ENCODE data around the gene FN3K. TPM values are rescaled to one million over a fixed set of nuclear protein-coding genes. Genes with fewer than 3 reads are reported as not detected.
"Not testable (repeated sequence)": the region's sequence is repeated elsewhere in the genome, so short reads cannot be mapped to it uniquely, and the experiment has no call there.

The FN3K gene
- total and polyA plus RNA-seq, 2 of the 8 experiments (the other 6 are each of a cell fraction or from before 2014, with no cell fraction given): 0.88 to 14.2 TPM

DNA sequence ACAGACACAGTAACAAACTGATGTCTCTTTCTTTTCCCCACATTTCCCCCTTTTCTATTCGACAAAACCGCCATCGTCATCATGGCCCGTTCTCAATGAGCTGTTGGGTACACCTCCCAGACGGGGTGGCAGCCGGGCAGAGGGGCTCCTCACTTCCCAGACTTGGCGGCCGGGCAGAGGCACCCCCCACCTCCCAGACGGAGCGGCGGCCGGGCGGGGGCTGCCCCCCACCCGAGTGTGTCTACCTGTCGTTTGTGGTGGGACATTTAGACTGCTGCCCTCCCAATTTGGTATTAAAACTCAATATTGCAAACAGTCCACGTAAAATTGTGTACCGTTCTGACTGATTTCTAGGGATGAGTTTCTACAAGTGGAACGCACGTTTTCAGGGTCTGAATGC lies 39.0 kb downstream of the FN3K start:
- peaks cover 2 to 12% of the 10 kb centered on the region in 2 experiments for H4K20me1 ChIP-seq (replicated peaks in 1 of 2; ENCODE audit: control insufficient read depth in 1 of 2, insufficient read depth in 2 of 2, low read length in 2 of 2)
- H2AFZ ChIP-seq (ENCODE audit: low read length); H3K79me1 ChIP-seq (ENCODE audit: low read depth, low read length); H3K23ac ChIP-seq (ENCODE audit: insufficient read length); H3K27ac ChIP-seq (ENCODE audit: low read depth, low read length); DNase-seq (ENCODE audit: low read depth in 1 of 2, low spot score in 2 of 2); H3K56ac ChIP-seq (replicated peaks; ENCODE audit: insufficient read length, low read depth, low read length); H2BK20ac ChIP-seq (ENCODE audit: low read length); H3K4ac ChIP-seq (replicated peaks; ENCODE audit: insufficient read length, low read depth, low read length); H3K18ac ChIP-seq (ENCODE audit: extremely low read depth, low read length); H3K23me2 ChIP-seq (ENCODE audit: low read depth, low read length); FAIRE-seq; H4K8ac ChIP-seq (ENCODE audit: extremely low read depth, insufficient read depth, low read length); H2BK5ac ChIP-seq (ENCODE audit: low read depth, low read length); H3K9me3 ChIP-seq (ENCODE audit: insufficient read depth in 2 of 2, low read depth in 1 of 2, low read length in 1 of 2); H2AK5ac ChIP-seq (ENCODE audit: low read depth, low read length); POLR2A ChIA-PET (ENCODE audit: partially characterized antibody); H3K14ac ChIP-seq (ENCODE audit: insufficient read length); H4K5ac ChIP-seq (ENCODE audit: insufficient read length, low read depth, low read length); H2BK120ac ChIP-seq (replicated peaks; ENCODE audit: low read depth, low read length); H3K27me3 ChIP-seq (replicated peaks in 1 of 4; ENCODE audit: control insufficient read depth in 3 of 4, extremely low read depth in 1 of 4, insufficient read depth in 3 of 4, low read length in 3 of 4); H3K4me1 ChIP-seq (replicated peaks in 1 of 4; ENCODE audit: control insufficient read depth in 3 of 4, insufficient read depth in 4 of 4, low read length in 3 of 4); H2BK15ac ChIP-seq (ENCODE audit: low read length); H3K4me2 ChIP-seq (ENCODE audit: insufficient read depth in 1 of 2, low read depth in 2 of 2, low read length in 2 of 2); H3K9ac ChIP-seq (replicated peaks in 1 of 4; ENCODE audit: extremely low read depth in 1 of 4, low read depth in 3 of 4, low read length in 3 of 4); H3K4me3 ChIP-seq (ENCODE audit: extremely low read depth in 1 of 4, insufficient read depth in 2 of 4, low read depth in 3 of 4, low read length in 4 of 4); H4K91ac ChIP-seq (replicated peaks; ENCODE audit: insufficient read length, low read length); H2BK12ac ChIP-seq (ENCODE audit: low read depth, low read length): not testable (repeated sequence)
- H3K36me3 ChIP-seq (ENCODE audit: control insufficient read depth in 2 of 4, insufficient read depth in 4 of 4, low read length in 3 of 4): peaks cover 9 to 24% (median 15%) of the 10 kb centered on the region in 4 experiments
- CTCF ChIA-PET (ENCODE audit: partially characterized antibody): interaction anchor here (0.8 to 2.1 kb wide), 17 partner anchors 9 to 324 kb away, joined by 3 to 11 read pairs (median 4); no protein-coding TSS in a partner anchor
- peaks cover 0 to 11% of the 10 kb centered on the region in 2 experiments; a peak in 1 of 4 replicates for H3K79me2 ChIP-seq (ENCODE audit: control insufficient read depth in 1 of 2, insufficient read depth in 2 of 2, low read length in 2 of 2)
- 96% methylated on average over 17 of the region's 19 CpGs; no CpG with 5 or more reads in 1 of the 2 experiments for WGBS, 2 experiments (ENCODE audit: extremely low coverage in 1 of 2, insufficient coverage in 1 of 2, insufficient read length in 1 of 2, insufficient replicate concordance in 2 of 2, low coverage in 1 of 2, low lambda C conversion rate in 2 of 2, missing lambda C conversion rate in 1 of 2)

All from H1 (cell line).